Measurements from ENCODE around the gene OIT3.

GRCh38 chr10:72952189-72952588 lies 58.6 kb downstream of the OIT3 start:
- TF ChIP-seq NFIC (IDR thresholded peaks at IDR 0.05) (no peak), USF1 (IDR thresholded peaks at IDR 0.05) (no peak), REST (IDR thresholded peaks at IDR 0.05; ENCODE audit: low read depth) (no peak), YY1 (IDR thresholded peaks at IDR 0.05; ENCODE audit: low read depth) (no peak), EP300 (IDR thresholded peaks at IDR 0.05; ENCODE audit: borderline replicate concordance) (no peak), FOXM1 (IDR thresholded peaks at IDR 0.05; ENCODE audit: borderline replicate concordance, low read depth) (no peak), TAF1 (IDR thresholded peaks at IDR 0.05; ENCODE audit: low read depth) (no peak)
